Measurements from ENCODE around the gene SLC39A11.
"Not testable (repeated sequence)": the region's sequence is repeated elsewhere in the genome, so short reads cannot be mapped to it uniquely, and the experiment has no call there.

SLC39A11 gene

GRCh38 chr17:72947475-72947874 is 145.0 kb downstream of the SLC39A11 start:
- no peak for DNase-seq (ENCODE audit: low spot score)

- DNase-seq (ENCODE audit: low spot score) = no peak
Observed at GRCh38 chr17:72946696-72947095, 145.8 kb downstream of the SLC39A11 start.

GRCh38 chr17:72946156-72946555 is 146.3 kb downstream of the SLC39A11 start:
- DNase-seq (ENCODE audit: low spot score) = no peak

GRCh38 chr17:72945473-72945872 is 147.0 kb downstream of the SLC39A11 start:
- no peak for DNase-seq (ENCODE audit: low spot score)

DNA sequence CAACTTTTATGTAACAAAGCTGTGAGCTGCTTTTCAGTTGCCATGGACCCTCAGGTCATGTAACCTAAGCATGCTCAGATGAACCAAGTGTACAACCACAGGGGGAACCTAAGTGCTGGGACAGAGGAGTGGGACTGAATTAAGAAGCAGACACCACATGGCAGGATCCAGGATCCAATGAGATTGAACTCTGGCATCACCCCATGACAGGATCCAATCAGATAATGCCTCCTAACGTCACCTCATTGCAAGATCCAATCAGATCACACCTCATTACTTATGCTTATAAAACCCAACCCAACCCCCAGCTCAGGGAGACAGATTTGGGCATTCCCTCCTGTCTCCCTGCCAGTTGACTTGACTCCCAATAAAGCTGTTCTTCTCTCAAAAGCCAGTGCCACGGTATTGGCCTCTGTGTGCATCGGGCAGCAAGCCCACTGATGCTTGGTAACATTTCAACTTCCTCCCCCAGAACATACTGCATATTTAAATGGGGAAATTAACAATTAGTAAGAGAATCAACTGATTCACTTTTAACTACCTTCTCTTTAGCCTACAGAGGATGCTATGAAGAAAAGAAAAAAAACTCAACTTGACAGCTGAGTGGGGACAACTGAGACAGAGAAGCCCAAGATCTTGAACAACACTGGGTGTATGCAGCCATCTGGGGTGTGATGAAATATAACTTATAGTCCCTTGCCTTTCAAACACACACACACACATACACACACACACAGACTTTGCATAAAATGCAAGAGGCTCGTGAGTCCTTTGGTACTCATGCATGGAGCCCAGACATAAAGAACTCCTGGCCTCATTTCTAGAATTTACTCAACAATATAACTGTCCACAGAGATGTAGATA is 148.4 kb downstream of the SLC39A11 start:
- DNase-seq (ENCODE audit: low spot score) = no peak

GRCh38 chr17:72942579-72942978 is 149.9 kb downstream of the SLC39A11 start:
- no peak for DNase-seq (ENCODE audit: low spot score)

GRCh38 chr17:72940496-72940895 is 152.0 kb downstream of the SLC39A11 start:
- DNase-seq (ENCODE audit: low spot score) = no peak

GRCh38 chr17:72938482-72938881 is 154.0 kb downstream of the SLC39A11 start:
- no peak for DNase-seq (ENCODE audit: low spot score)

- no peak for DNase-seq (ENCODE audit: low spot score)
Observed at GRCh38 chr17:72937707-72938106, 154.8 kb downstream of the SLC39A11 start.

GRCh38 chr17:72937254-72937653 is 155.2 kb downstream of the SLC39A11 start:
- DNase-seq (ENCODE audit: low spot score) = not testable (repeated sequence)

DNA sequence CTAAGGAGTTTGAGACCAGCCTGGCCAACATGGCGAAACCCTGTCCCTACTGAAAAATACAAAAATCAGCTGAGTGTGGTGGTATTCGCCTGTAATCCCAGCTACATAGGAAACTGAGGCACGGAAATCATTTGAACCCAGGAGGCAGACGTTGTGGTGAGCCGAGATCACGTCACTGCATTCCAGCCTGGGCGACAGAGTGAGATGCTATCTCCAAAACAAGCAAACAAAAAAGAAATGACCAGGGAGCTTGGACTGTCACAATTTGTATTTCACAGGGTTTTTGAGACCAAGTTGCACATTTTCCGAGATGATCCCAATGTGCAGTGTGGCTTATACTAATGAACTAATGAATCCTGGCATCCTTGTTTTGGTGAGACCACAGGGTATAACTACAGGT is 156.5 kb downstream of the SLC39A11 start:
- no peak for DNase-seq (ENCODE audit: low spot score)

- DNase-seq (ENCODE audit: low spot score) = no peak
Observed at GRCh38 chr17:72934927-72935326, 157.6 kb downstream of the SLC39A11 start.

DNA sequence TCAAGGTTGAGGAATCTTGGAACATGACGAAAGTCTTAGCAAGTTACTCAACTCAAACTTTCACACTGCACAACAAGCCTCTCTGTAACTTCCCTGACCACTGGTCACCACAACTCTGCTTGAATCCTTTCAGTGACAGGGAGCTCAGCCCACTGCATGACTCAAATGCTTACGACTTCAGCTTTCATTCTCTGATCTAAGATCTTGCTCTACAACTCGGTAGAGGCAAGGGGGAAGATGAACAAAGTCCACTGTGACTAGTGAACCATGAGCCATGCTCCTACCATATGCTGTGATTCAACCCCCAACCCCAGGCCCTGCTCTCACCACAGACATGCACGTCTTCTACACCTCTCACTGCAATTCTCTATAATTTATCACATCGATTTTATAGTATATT is 160.9 kb downstream of the SLC39A11 start:
- DNase-seq (ENCODE audit: low spot score) = no peak

GRCh38 chr17:72931163-72931562 is 161.3 kb downstream of the SLC39A11 start:
- DNase-seq (ENCODE audit: low spot score) = no peak

- no peak for DNase-seq (ENCODE audit: low spot score)
Observed at GRCh38 chr17:72930031-72930430, 162.5 kb downstream of the SLC39A11 start.

- no peak for DNase-seq (ENCODE audit: low spot score)
Observed at GRCh38 chr17:72928454-72929136, 163.9 kb downstream of the SLC39A11 start.

- no peak for DNase-seq (ENCODE audit: low spot score)
Observed at GRCh38 chr17:72927760-72928159, 164.7 kb downstream of the SLC39A11 start.

- no peak for DNase-seq (ENCODE audit: low spot score)
Observed at GRCh38 chr17:72927146-72927545, 165.3 kb downstream of the SLC39A11 start.

DNA sequence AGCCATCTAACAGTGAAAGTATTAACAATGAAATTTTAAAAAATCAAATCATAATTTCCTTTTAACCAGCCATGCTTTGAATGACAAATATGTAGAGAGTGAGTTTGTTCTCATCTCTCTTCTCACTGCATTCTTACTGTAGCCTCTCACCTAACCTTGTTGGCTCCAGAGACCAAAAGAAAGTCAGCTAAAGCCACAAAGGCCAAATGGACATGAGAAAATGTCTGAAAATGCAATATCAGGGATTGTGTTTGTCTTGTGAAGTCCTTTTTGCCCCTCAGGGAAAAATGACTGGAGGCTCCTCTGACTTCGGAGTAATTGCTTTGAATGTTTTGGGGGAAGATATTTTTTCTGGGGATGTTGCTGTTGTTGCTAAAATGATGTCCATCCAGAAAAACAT is 166.3 kb downstream of the SLC39A11 start:
- no peak for DNase-seq (ENCODE audit: low spot score)

DNA sequence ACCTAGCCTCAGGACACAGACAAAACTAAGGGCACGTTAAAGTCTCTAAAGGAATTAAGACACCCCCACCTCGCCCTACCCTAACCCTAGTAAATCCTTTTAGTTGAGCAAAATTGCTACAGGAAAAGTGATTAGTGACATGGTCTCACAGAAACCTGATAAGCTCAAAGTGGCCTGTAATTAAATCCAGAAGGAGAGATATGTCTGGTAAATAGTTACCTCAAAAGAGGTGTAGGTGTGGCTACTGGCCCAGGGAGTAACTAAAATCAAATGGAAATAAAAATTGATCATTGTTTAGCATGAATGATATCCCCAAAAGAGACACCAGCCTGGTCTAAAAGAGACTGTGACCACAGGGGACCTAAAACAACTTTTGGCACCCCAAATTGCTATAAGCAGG is 168.3 kb downstream of the SLC39A11 start:
- DNase-seq (ENCODE audit: low spot score) = no peak

DNA sequence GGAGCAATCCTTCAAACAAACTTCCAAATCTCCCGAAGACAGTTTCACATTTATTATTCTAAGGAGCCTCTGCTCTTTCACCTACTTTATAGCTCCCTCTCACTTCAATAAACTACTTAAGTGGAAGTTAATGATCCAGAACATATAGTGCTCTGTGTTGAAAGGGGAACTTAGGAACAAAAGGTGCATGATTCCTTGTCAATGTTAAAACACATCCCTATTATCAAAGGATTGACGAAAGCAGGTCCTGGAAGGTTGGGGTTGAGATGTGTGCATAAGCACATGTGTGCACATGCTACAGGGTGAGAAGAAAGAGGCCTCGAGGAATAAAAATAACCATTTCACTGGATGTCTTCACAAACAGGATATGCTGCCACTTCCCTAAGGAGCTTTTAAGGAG is 170.3 kb downstream of the SLC39A11 start:
- DNase-seq (ENCODE audit: low spot score) = no peak

DNA sequence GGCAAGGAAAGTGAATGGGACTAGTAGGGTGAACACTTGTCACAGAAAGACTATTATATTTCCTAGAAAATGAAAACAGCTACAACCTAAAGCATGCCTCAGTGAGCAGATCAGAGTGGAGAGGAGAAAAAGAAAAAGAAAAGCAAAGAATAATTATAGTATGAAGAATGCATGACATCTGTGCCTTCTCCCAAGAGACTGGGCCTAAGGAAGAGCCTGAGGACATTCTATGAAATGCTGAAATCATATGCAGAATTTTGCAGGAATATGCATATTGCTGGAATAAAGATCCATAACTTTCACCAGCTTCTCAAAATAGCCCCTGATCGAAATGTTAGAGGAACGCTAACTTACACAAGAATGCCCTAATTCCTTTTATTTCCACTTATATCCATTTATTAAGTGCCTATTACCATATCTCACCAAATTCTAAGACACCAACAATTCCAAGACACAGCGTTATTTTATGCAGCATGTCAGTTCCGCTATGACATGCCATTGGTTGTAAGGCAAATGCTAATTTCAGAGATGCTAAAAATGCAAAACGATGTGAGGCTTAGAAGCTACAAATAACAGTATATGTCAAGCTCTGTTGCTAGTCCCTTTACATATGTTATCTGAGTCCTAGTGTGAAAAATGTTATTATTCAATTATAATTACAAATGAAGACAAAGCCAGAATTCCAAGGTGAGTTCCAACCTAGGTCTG is 171.0 kb downstream of the SLC39A11 start:
- no peak for DNase-seq (ENCODE audit: low spot score)

- no peak for DNase-seq (ENCODE audit: low spot score)
Observed at GRCh38 chr17:72920513-72920912, 172.0 kb downstream of the SLC39A11 start.

All from hematopoietic multipotent progenitor cell treated with erythropoietin and hydrocortisone succinate and interleukin-3 and kit ligand, for 15 days (in vitro differentiated cells).